HEK293 (cell line): ENCODE data around the gene SRRD.

ENCODE experiments used
- CTCF ChIA-PET: fragments of 350-600 bp; formaldehyde crosslinking; extraction: SDS; loops from one replicate; lab custom pipeline; 2021; ENCODE audit warnings: antibody characterized with exemption; lab: Yijun Ruan, JAX
- POLR2A ChIA-PET: fragments of 300-600 bp; formaldehyde crosslinking; extraction: SDS; loops from one replicate; lab custom pipeline; 2020; ENCODE audit warnings: antibody characterized with exemption, inconsistent platforms; lab: Yijun Ruan, JAX
- H3K27ac ChIP-seq: fragments of 200-500 bp; sonication (Bioruptor generic); 2 replicates; pipeline ENCODE4 v1.5.1; 2014; ENCODE audit warnings: low read depth, low read length, control low read depth, inconsistent platforms; ENCODE audit errors: extremely low read depth
- H3K36me3 ChIP-seq, 2 experiments: fragments of 200-500 bp in 1 of 2; sonication (Bioruptor generic) in 1 of 2; 1 replicate in 1 of 2; 2 replicates in 1 of 2; pipeline ENCODE4 v1.5.1; 2014 to 2017; ENCODE audit warnings: inconsistent platforms in 2 of 2, low read length in 2 of 2; ENCODE audit not compliant: control insufficient read depth in 2 of 2, insufficient read depth in 1 of 2
- H3K4me1 ChIP-seq: fragments of 200-500 bp; sonication (Bioruptor generic); 2 replicates; pipeline ENCODE4 v1.5.1; 2014; ENCODE audit warnings: mild to moderate bottlenecking, low read length, inconsistent platforms; ENCODE audit not compliant: control insufficient read depth, insufficient read depth
- H3K4me3 ChIP-seq: 2 replicates; pipeline ENCODE4 v1.5.1; 2011; ENCODE audit warnings: low read depth, mild to moderate bottlenecking, control low read depth, low read length, moderate library complexity
- H3K9me3 ChIP-seq: fragments of 200-500 bp; sonication (Bioruptor generic); 2 replicates; pipeline ENCODE4 v1.5.1; 2014; ENCODE audit warnings: low read depth, low read length, inconsistent platforms; ENCODE audit not compliant: control insufficient read depth, insufficient read depth
- BCL11A ChIP-seq: fragments of 450-650 bp; formaldehyde crosslinking; IDR thresholded peaks from 2 replicates; pipeline ENCODE4 v1.5.1; 2016; ENCODE audit warnings: low read depth, missing biosample characterization, missing genetic modification characterization
- KLF16 ChIP-seq: fragments of 450-650 bp; formaldehyde crosslinking; IDR thresholded peaks from 2 replicates; pipeline ENCODE4 v1.5.1; 2017; ENCODE audit warnings: missing biosample characterization, missing genetic modification characterization
- MZF1 ChIP-seq: fragments of 450-650 bp; formaldehyde crosslinking; IDR thresholded peaks from 2 replicates; pipeline ENCODE4 v1.5.1; 2017; ENCODE audit warnings: missing biosample characterization, missing genetic modification characterization, borderline replicate concordance
- PRDM4 ChIP-seq: fragments of 450-650 bp; formaldehyde crosslinking; IDR thresholded peaks from 2 replicates; pipeline ENCODE4 v1.5.1; 2017; ENCODE audit warnings: missing biosample characterization, missing genetic modification characterization
- SCRT1 ChIP-seq: fragments of 450-650 bp; formaldehyde crosslinking; IDR thresholded peaks from 2 replicates; pipeline ENCODE4 v1.5.1; 2016; ENCODE audit warnings: missing biosample characterization, missing genetic modification characterization, borderline replicate concordance
- SCRT2 ChIP-seq: fragments of 450-650 bp; formaldehyde crosslinking; IDR thresholded peaks from 2 replicates; pipeline ENCODE4 v1.5.1; 2016; ENCODE audit warnings: missing biosample characterization, missing genetic modification characterization
- SP2 ChIP-seq: fragments of 450-650 bp; formaldehyde crosslinking; IDR thresholded peaks from 2 replicates; pipeline ENCODE4 v1.5.1; 2016; ENCODE audit warnings: missing biosample characterization, missing genetic modification characterization
- ZNF114 ChIP-seq: fragments of 450-650 bp; formaldehyde crosslinking; IDR thresholded peaks from 2 replicates; pipeline ENCODE4 v1.5.0; 2017; ENCODE audit warnings: missing biosample characterization, missing genetic modification characterization
- ZNF138 ChIP-seq: fragments of 450-650 bp; formaldehyde crosslinking; IDR thresholded peaks from 2 replicates; pipeline ENCODE4 v1.5.1; 2016; ENCODE audit warnings: missing biosample characterization, missing genetic modification characterization, borderline replicate concordance
- ZNF184 ChIP-seq: fragments of 450-650 bp; IDR thresholded peaks from 2 replicates; pipeline ENCODE4 v1.5.1; 2018; ENCODE audit warnings: missing biosample characterization, mild to moderate bottlenecking, missing genetic modification characterization
- ZNF211 ChIP-seq: fragments of 450-650 bp; formaldehyde crosslinking; IDR thresholded peaks from 2 replicates; pipeline ENCODE4 v1.5.1; 2016; ENCODE audit warnings: low read depth, missing biosample characterization, missing genetic modification characterization
- ZNF354C ChIP-seq: fragments of 450-650 bp; formaldehyde crosslinking; IDR thresholded peaks from 2 replicates; pipeline ENCODE4 v1.5.1; 2016; ENCODE audit warnings: missing biosample characterization, missing genetic modification characterization, low read depth, borderline replicate concordance
- ZNF37A ChIP-seq: fragments of 450-650 bp; IDR thresholded peaks from 2 replicates; pipeline ENCODE4 v1.5.1; 2018; ENCODE audit warnings: missing biosample characterization, missing genetic modification characterization
- ZNF391 ChIP-seq: fragments of 450-650 bp; formaldehyde crosslinking; IDR thresholded peaks from 2 replicates; pipeline ENCODE4 v1.5.1; 2016; ENCODE audit warnings: low read depth, missing biosample characterization, missing genetic modification characterization, borderline replicate concordance
- ZNF510 ChIP-seq: fragments of 450-650 bp; formaldehyde crosslinking; IDR thresholded peaks from 2 replicates; pipeline ENCODE4 v1.5.1; 2018; ENCODE audit warnings: mild to moderate bottlenecking, missing genetic modification characterization, missing biosample characterization; ENCODE audit not compliant: insufficient replicate concordance
- ZNF777 ChIP-seq: fragments of 450-650 bp; formaldehyde crosslinking; IDR thresholded peaks from 2 replicates; pipeline ENCODE4 v1.5.1; 2017; ENCODE audit warnings: missing biosample characterization, missing genetic modification characterization, borderline replicate concordance
- ZNF837 ChIP-seq: fragments of 450-650 bp; formaldehyde crosslinking; IDR thresholded peaks from 2 replicates; pipeline ENCODE4 v1.5.1; 2016; ENCODE audit warnings: missing biosample characterization, missing genetic modification characterization
- TF ChIP-seq, protein P1 (sequence below): fragments of 450-650 bp; formaldehyde crosslinking; IDR thresholded peaks from 2 replicates; pipeline ENCODE4 v1.5.1; 2016; ENCODE audit warnings: missing biosample characterization, missing genetic modification characterization, borderline replicate concordance
- TF ChIP-seq, protein P2 (sequence below): fragments of 450-650 bp; formaldehyde crosslinking; IDR thresholded peaks from 2 replicates; pipeline ENCODE4 v1.5.1; 2017; ENCODE audit warnings: missing biosample characterization, mild to moderate bottlenecking, missing genetic modification characterization, moderate library complexity
- TF ChIP-seq, protein P3 (sequence below): fragments of 450-650 bp; formaldehyde crosslinking; IDR thresholded peaks from 2 replicates; pipeline ENCODE4 v1.5.1; 2016; ENCODE audit warnings: missing biosample characterization, missing genetic modification characterization

SRRD gene

GRCh38 chr22:26453812-26454500, 29.7 kb upstream of the SRRD start:
- CTCF ChIA-PET = interaction anchor here (0.8 to 1.3 kb wide), 2 partner anchors 9 to 89 kb away, joined by 3 to 5 read pairs; no protein-coding TSS in a partner anchor
- POLR2A ChIA-PET = no interaction called here
- TF ChIP-seq ZNF138 (tag by site-specific recombination) = no peak
- no peak for TF ChIP-seq ZNF777 (tag by site-specific recombination)
- no peak for TF ChIP-seq BCL11A (tag by site-specific recombination)
- no peaks in the 10 kb centered on the region for H3K9me3 ChIP-seq
- no peaks in the 10 kb centered on the region for H3K4me1 ChIP-seq
- no peak overlapping the region for H3K4me3 ChIP-seq
- H3K36me3 ChIP-seq = peaks cover 12 to 76% of the 10 kb centered on the region in 2 experiments; a peak in 2 of 3 replicates
- H3K27ac ChIP-seq = no peak overlapping the region

DNA sequence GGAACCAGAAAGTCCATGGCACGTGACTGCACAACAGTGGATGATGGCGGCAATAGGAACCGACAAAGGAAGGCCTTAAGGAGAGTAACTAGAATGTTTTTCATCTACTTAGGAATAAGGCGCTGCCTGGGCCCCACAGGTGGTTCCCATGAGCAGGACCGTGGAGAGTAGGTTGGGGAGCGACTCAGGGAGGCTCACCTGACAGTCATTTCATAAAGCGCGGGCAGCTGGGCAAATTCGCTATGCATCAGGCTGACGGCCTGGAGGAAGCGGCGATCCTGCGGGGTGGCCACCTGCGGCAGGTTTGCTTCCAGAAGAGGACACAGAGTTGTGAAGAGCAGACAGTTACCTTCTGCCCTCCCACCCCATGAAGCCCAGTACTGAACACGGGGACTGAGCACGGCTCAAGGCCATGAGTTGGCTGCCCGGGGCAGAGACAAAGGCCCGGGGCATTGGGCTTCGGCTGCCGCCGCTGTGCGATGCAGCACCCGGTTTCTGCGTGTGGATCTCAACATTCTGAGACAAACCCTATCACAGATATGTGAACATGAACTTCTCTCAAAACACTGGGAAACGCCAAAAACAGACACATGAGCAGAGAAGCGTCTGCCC, 25.9 kb upstream of the SRRD start:
- ChIA-PET CTCF (interaction anchor here (1.2 to 10.4 kb wide), 3 partner anchors 59 to 93 kb away, joined by 4 to 267 read pairs (median 195); no protein-coding TSS in a partner anchor), POLR2A (interaction anchor here (0.7 kb wide), 1 partner anchor 20 kb away, joined by 3 read pairs; no protein-coding TSS in a partner anchor)
- H3K4me1 ChIP-seq = no peaks in the 10 kb centered on the region; the same call in 1 of the 2 replicates

GRCh38 chr22:26460202-26460601, 23.5 kb upstream of the SRRD start:
- no peak overlapping the region for H3K4me3 ChIP-seq
- no peak overlapping the region for H3K27ac ChIP-seq
- ChIA-PET POLR2A (no interaction called here), CTCF (interaction anchor here (0.7 to 10.4 kb wide), 26 partner anchors 8 to 453 kb away, joined by 3 to 267 read pairs (median 14); partner anchors contain the start of genes HPS4 and SRRD)
- TF ChIP-seq, protein P1, sequence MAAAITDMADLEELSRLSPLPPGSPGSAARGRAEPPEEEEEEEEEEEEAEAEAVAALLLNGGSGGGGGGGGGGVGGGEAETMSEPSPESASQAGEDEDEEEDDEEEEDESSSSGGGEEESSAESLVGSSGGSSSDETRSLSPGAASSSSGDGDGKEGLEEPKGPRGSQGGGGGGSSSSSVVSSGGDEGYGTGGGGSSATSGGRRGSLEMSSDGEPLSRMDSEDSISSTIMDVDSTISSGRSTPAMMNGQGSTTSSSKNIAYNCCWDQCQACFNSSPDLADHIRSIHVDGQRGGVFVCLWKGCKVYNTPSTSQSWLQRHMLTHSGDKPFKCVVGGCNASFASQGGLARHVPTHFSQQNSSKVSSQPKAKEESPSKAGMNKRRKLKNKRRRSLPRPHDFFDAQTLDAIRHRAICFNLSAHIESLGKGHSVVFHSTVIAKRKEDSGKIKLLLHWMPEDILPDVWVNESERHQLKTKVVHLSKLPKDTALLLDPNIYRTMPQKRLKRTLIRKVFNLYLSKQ (tag by site-specific recombination) = no peak
- TF ChIP-seq ZNF391 (no peak), ZNF114 (no peak), SP2 (tag by site-specific recombination) (no peak), ZNF510 (tag by site-specific recombination) (no peak), MZF1 (tag by site-specific recombination) (no peak), ZNF37A (tag by site-specific recombination) (no peak), PRDM4 (tag by site-specific recombination) (no peak), ZNF354C (tag by site-specific recombination) (no peak), KLF16 (no peak), ZNF184 (tag by site-specific recombination) (no peak)
- TF ChIP-seq, protein P2, sequence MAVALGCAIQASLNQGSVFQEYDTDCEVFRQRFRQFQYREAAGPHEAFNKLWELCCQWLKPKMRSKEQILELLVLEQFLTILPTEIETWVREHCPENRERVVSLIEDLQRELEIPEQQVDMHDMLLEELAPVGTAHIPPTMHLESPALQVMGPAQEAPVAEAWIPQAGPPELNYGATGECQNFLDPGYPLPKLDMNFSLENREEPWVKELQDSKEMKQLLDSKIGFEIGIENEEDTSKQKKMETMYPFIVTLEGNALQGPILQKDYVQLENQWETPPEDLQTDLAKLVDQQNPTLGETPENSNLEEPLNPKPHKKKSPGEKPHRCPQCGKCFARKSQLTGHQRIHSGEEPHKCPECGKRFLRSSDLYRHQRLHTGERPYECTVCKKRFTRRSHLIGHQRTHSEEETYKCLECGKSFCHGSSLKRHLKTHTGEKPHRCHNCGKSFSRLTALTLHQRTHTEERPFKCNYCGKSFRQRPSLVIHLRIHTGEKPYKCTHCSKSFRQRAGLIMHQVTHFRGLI (tag by site-specific recombination) = no peak
- TF ChIP-seq, protein P3, sequence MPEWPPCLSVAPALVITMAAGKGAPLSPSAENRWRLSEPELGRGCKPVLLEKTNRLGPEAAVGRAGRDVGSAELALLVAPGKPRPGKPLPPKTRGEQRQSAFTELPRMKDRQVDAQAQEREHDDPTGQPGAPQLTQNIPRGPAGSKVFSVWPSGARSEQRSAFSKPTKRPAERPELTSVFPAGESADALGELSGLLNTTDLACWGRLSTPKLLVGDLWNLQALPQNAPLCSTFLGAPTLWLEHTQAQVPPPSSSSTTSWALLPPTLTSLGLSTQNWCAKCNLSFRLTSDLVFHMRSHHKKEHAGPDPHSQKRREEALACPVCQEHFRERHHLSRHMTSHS = no peak
- peaks cover 19 to 86% of the 10 kb centered on the region in 2 experiments for H3K36me3 ChIP-seq
- H3K9me3 ChIP-seq = no peaks in the 10 kb centered on the region
- H3K4me1 ChIP-seq = no peaks in the 10 kb centered on the region; the same call in 1 of the 2 replicates

More for the DNA sequence above, 25.9 kb upstream of the SRRD start:
- TF ChIP-seq SCRT2 (peak; percentile 77), ZNF211 (tag by site-specific recombination) (no peak), SP2 (tag by site-specific recombination) (no peak), SCRT1 (tag by site-specific recombination) (peak; percentile 68), ZNF837 (tag by site-specific recombination) (no peak)
- peaks cover 16 to 78% of the 10 kb centered on the region in 2 experiments; a peak in 2 of 3 replicates for H3K36me3 ChIP-seq
- no peak overlapping the region for H3K27ac ChIP-seq
- H3K4me3 ChIP-seq = no peak overlapping the region
- no peaks in the 10 kb centered on the region for H3K9me3 ChIP-seq
